Panc1 (cell line): ENCODE results near the gene LRRTM3. TPM values are rescaled to one million over a fixed set of nuclear protein-coding genes. Genes with fewer than 3 reads are reported as not detected.

Source experiments
- ATAC-seq: fragments of 200-7000 bp; cut with Tn5 transposase; 2 replicates; pipeline ENCODE4 v1.9.1; 2020; ENCODE audit warnings: mild to moderate bottlenecking, moderate library complexity
- BruUV-seq: library from RNA; stranded (reverse); fragments of 400-500 nt; replicated peaks from 2 replicates; lab custom pipeline; 2021; lab: Mats Ljungman, UMichigan
- CTCF ChIA-PET: fragments of 300-600 bp; sonication (Branson Sonifier 250); formaldehyde crosslinking; loops from one replicate; lab custom pipeline; 2022; ENCODE audit warnings: antibody characterized with exemption; lab: Charles Lee
- POLR2A ChIA-PET: fragments of 300-600 bp; sonication (Branson Sonifier 250); formaldehyde crosslinking; loops from one replicate; lab custom pipeline; 2022; ENCODE audit warnings: antibody characterized with exemption; lab: Charles Lee
- DNase-seq: peaks from one replicate; pipeline ENCODE4 v3.0.0-alpha.2; 2010; ENCODE audit warnings: low read depth, low spot score
- H3K27ac ChIP-seq: 2 replicates; pipeline ENCODE4 v1.5.1; 2011; ENCODE audit warnings: mild to moderate bottlenecking, low read length, inconsistent platforms
- H3K27me3 ChIP-seq: fragments of 200-500 bp; sonication (Bioruptor generic); 2 replicates; pipeline ENCODE4 v1.6.0; 2014; ENCODE audit warnings: low read length, inconsistent platforms; ENCODE audit not compliant: control insufficient read depth, insufficient read depth
- H3K36me3 ChIP-seq: fragments of 200-500 bp; sonication (Bioruptor generic); 2 replicates; pipeline ENCODE4 v1.5.1; 2014; ENCODE audit warnings: inconsistent platforms, mild to moderate bottlenecking, low read length, moderate library complexity; ENCODE audit not compliant: control insufficient read depth, insufficient read depth
- H3K4me1 ChIP-seq: 2 replicates; pipeline ENCODE4 v1.5.1; 2011; ENCODE audit warnings: inconsistent platforms, mild to moderate bottlenecking, low read length, moderate library complexity; ENCODE audit not compliant: control insufficient read depth, insufficient read depth
- H3K4me3 ChIP-seq, 2 experiments: 2 replicates each; pipeline ENCODE4 v1.5.1; 2011 to 2012; ENCODE audit warnings: low read depth in 2 of 2, low read length in 2 of 2, mild to moderate bottlenecking in 2 of 2, inconsistent platforms in 1 of 2, moderate library complexity in 1 of 2
- H3K9me3 ChIP-seq: fragments of 200-500 bp; sonication (Bioruptor generic); 2 replicates; pipeline ENCODE4 v1.5.1; 2014; ENCODE audit warnings: low read depth, mild to moderate bottlenecking, inconsistent platforms, low read length, moderate library complexity; ENCODE audit not compliant: control insufficient read depth, insufficient read depth
- CTCF ChIP-seq: fragments of 450-650 bp; IDR thresholded peaks from 2 replicates; pipeline ENCODE4 v1.5.1; 2017; ENCODE audit warnings: mild to moderate bottlenecking
- POLR2AphosphoS5 ChIP-seq: IDR thresholded peaks from 2 replicates; pipeline ENCODE4 v1.6.1; 2012; ENCODE audit warnings: mild to moderate bottlenecking, low read depth, low read length, moderate library complexity
- SIN3A ChIP-seq: IDR thresholded peaks from 2 replicates; pipeline ENCODE4 v1.6.1; 2012; ENCODE audit warnings: low read depth, mild to moderate bottlenecking, low read length, moderate library complexity, borderline replicate concordance; ENCODE audit not compliant: insufficient read depth
- TCF7L2 ChIP-seq: IDR thresholded peaks from 2 replicates; pipeline ENCODE4 v1.6.1; 2011; ENCODE audit warnings: mild to moderate bottlenecking, low read depth, low read length, inconsistent platforms
- in situ Hi-C: cut with HindIII; loops from 2 replicates; pipeline ENCODE4 v1.10.0; 2016; ENCODE audit warnings: low sequenced_read_pairs, low pct_unique_long_range_greater_than_20kb
- intact Hi-C: fragments of 100-400 bp; cut with micrococcal nuclease; formaldehyde crosslinking; loops from one replicate; pipeline ENCODE4 v1.10.0; 2022; ENCODE audit not compliant: unreplicated experiment
- total RNA-seq: library from RNA; stranded (reverse); gene quantifications from one replicate; pipeline ENCODE4 v1.2.1, GENCODE V29; 2021; ENCODE audit not compliant: unreplicated experiment
- TF ChIP-seq, protein P1 (sequence below), 2 experiments: IDR thresholded peaks; 2 replicates each; pipeline ENCODE4 v1.6.1; 2011 to 2012; ENCODE audit warnings: low read depth in 2 of 2, control low read depth in 1 of 2, low read length in 1 of 2, mild to moderate bottlenecking in 1 of 2, moderate library complexity in 1 of 2; ENCODE audit not compliant: insufficient read depth in 1 of 2

Gene LRRTM3
- total RNA-seq, 1 experiment from 2014 or later: 0.10 TPM

GRCh38 chr10:67017218-67017617 lies 91.4 kb downstream of the LRRTM3 start:
- BruUV-seq: no TSS peak
- ChIA-PET CTCF (no interaction called here), POLR2A (no interaction called here)
- Histone ChIP-seq H3K4me1 (no peaks in the 10 kb centered on the region), H3K4me3 (no peak overlapping the region), H3K9me3 (no peaks in the 10 kb centered on the region), H3K27me3 (no peaks in the 10 kb centered on the region), H3K36me3 (no peaks in the 10 kb centered on the region), H3K27ac (no peak overlapping the region)
- TF ChIP-seq TCF7L2 (no peak), CTCF (no peak), SIN3A (no peak), POLR2AphosphoS5 (no peak)
- TF ChIP-seq, protein P1, sequence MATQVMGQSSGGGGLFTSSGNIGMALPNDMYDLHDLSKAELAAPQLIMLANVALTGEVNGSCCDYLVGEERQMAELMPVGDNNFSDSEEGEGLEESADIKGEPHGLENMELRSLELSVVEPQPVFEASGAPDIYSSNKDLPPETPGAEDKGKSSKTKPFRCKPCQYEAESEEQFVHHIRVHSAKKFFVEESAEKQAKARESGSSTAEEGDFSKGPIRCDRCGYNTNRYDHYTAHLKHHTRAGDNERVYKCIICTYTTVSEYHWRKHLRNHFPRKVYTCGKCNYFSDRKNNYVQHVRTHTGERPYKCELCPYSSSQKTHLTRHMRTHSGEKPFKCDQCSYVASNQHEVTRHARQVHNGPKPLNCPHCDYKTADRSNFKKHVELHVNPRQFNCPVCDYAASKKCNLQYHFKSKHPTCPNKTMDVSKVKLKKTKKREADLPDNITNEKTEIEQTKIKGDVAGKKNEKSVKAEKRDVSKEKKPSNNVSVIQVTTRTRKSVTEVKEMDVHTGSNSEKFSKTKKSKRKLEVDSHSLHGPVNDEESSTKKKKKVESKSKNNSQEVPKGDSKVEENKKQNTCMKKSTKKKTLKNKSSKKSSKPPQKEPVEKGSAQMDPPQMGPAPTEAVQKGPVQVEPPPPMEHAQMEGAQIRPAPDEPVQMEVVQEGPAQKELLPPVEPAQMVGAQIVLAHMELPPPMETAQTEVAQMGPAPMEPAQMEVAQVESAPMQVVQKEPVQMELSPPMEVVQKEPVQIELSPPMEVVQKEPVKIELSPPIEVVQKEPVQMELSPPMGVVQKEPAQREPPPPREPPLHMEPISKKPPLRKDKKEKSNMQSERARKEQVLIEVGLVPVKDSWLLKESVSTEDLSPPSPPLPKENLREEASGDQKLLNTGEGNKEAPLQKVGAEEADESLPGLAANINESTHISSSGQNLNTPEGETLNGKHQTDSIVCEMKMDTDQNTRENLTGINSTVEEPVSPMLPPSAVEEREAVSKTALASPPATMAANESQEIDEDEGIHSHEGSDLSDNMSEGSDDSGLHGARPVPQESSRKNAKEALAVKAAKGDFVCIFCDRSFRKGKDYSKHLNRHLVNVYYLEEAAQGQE (IDR thresholded peaks at IDR 0.05; ENCODE audit: insufficient read depth in 1 of 2, low read depth in 2 of 2, low read length in 1 of 2): no peak
- ATAC-seq (no peak), DNase-seq (no peak)
- intact Hi-C loops (no loop called here), in situ Hi-C loops (no loop called here)

DNA sequence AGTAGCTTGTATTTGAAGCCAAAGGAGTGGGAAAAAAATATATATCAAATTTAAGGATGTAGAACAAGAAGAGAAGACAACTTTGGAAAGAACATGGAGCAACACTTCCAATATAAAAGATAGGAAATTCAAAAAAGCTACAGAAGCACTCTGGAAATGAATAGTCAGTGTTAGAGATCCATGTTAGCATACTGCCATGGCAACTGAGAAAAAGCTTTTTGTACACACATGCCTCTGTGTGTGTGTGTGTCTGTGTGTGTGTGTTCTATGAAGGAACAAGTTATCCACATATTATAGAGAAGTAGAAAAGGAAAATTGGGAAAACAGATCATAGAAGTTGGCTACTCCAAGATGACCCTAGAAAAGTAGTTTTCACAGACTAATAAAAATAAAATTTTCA lies 96.3 kb downstream of the LRRTM3 start:
- Histone ChIP-seq H3K4me3 (no peak overlapping the region), H3K9me3 (no peaks in the 10 kb centered on the region), H3K4me1 (no peaks in the 10 kb centered on the region), H3K27me3 (no peaks in the 10 kb centered on the region), H3K27ac (no peak overlapping the region), H3K36me3 (no peaks in the 10 kb centered on the region)
- DNase-seq (no peak), ATAC-seq (no peak)
- BruUV-seq: no TSS peak
- in situ Hi-C loops (no loop called here), intact Hi-C loops (no loop called here)
- POLR2A ChIA-PET: no interaction called here
- CTCF ChIA-PET: no interaction called here
- TF ChIP-seq SIN3A: no peak
- TF ChIP-seq, protein P1 (IDR thresholded peaks at IDR 0.05; ENCODE audit: insufficient read depth in 1 of 2, low read depth in 2 of 2, low read length in 1 of 2): no peak
- TF ChIP-seq TCF7L2: no peak
- TF ChIP-seq POLR2AphosphoS5: no peak
- TF ChIP-seq CTCF: no peak
